Putamen (tissue), 1 donor: ENCODE data around the gene COL13A1.
A peak's percentile ranks its signal among the peaks of the same experiment; 100 is the strongest.

Experiments used
- DNase-seq: peaks from one replicate; pipeline ENCODE4 v3.0.0-alpha.2; 2016; ENCODE audit warnings: low spot score

COL13A1 gene

GRCh38 chr10:69846293-69846921, 44.7 kb downstream of the COL13A1 start:
- DNase-seq = no peak

- DNase-seq = no peak
These were observed 45.8 kb downstream of the COL13A1 start for GRCh38 chr10:69847458-69847857.

- DNase-seq = no peak
These were observed 46.2 kb downstream of the COL13A1 start for GRCh38 chr10:69847883-69848282.

- no peak for DNase-seq
These were observed 46.7 kb downstream of the COL13A1 start for GRCh38 chr10:69848454-69848853.

- DNase-seq = no peak
These were observed 48.1 kb downstream of the COL13A1 start for GRCh38 chr10:69849825-69850224.

GRCh38 chr10:69850440-69850839, 48.7 kb downstream of the COL13A1 start:
- DNase-seq = no peak

GRCh38 chr10:69851306-69851705, 49.6 kb downstream of the COL13A1 start:
- DNase-seq = no peak

GRCh38 chr10:69853064-69853463, 51.4 kb downstream of the COL13A1 start:
- DNase-seq = no peak

GRCh38 chr10:69854511-69855345, 53.0 kb downstream of the COL13A1 start:
- no peak for DNase-seq

GRCh38 chr10:69855346-69856111, 53.8 kb downstream of the COL13A1 start:
- DNase-seq = peak; percentile 23

GRCh38 chr10:69856601-69857166, 55.0 kb downstream of the COL13A1 start:
- DNase-seq = no peak

GRCh38 chr10:69858201-69858600, 56.5 kb downstream of the COL13A1 start:
- DNase-seq = no peak

- DNase-seq = no peak
These were observed 58.6 kb downstream of the COL13A1 start for GRCh38 chr10:69860271-69860670.

GRCh38 chr10:69861251-69862240, 59.8 kb downstream of the COL13A1 start:
- DNase-seq = no peak

- DNase-seq = no peak
These were observed 61.3 kb downstream of the COL13A1 start for GRCh38 chr10:69862882-69863530.

- DNase-seq = no peak
These were observed 61.9 kb downstream of the COL13A1 start for GRCh38 chr10:69863580-69863979.

- DNase-seq = no peak
These were observed 62.6 kb downstream of the COL13A1 start for GRCh38 chr10:69864321-69864720.

- DNase-seq = no peak
These were observed 63.7 kb downstream of the COL13A1 start for GRCh38 chr10:69865450-69865849.

- DNase-seq = no peak
These were observed 64.6 kb downstream of the COL13A1 start for GRCh38 chr10:69866246-69866687.

GRCh38 chr10:69866688-69867461, 65.2 kb downstream of the COL13A1 start:
- DNase-seq = no peak
